HG02973 (cell line): Measurements from ENCODE around the gene STARD13.

Source experiments
- ATAC-seq: cut with Tn5 transposase; IDR thresholded peaks from one replicate; pipeline ENCODE4 v1.9.1; 2021; ENCODE audit warnings: moderate library complexity; ENCODE audit not compliant: unreplicated experiment

Gene STARD13

DNA sequence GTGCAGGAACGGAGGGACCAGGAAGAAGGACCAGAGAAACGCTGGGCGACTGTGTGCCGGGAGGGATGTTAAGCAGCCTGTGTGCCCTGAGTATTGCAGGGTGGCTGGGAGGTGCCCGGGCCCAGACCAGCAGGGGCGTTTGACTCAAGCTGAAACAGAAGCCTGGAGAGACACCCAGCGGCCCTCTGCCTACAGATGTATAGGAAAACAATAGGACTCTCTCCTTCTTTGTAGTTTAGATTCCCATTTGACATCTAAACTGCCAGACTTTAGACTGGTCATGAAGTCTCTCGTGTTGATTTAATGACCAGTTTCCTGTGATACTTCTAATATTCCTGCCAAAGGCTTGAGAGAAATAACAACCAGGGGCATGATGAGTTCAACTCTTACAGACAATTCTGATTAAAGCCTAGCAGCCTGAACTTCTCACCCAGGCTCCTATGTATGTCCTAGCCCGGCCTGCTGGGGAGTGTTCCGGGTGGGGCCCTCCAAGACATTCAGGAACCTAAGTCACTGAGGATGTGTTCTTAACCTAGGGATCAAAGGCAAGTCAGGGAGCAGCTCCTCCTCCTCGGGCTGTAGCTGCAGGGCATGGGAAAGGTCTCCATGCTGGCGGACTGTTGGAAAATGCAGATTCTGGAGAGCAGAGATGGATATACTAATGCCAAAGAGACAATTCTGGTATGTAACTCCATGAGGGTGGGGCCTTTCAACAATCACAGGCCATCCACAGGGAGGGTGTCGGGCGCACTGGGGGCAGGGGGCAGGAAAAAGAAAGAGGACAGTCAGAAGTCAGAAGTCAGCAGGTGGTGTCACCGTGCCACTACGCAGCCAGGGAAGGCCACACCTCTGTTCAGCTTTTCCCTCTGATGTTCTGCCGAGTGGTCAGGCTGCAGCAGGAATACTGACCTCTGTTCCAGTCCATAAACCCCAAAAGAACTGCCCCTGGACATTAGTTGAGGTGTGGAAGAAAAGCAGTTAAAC lies 131.8 kb downstream of the STARD13 start:
- ATAC-seq = no peak

DNA sequence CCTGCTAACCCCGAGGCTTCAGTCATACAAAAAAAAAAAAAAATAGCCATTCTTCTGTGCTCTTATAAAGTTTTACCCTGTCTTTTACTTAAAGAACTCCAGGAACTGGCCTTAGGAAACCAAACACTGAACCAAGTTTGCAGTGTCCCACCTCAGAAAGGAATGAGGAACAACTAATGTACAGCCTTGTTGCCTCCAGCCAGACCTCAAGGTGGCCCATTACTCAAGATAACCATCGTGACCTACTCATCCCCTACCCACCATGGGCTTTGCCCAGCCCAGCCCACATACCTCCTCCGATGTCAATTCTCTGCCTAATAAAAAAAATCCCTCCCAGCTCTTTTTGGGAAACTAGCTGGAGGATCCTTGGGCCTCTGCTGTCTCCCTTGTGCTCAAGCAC lies 133.2 kb downstream of the STARD13 start:
- ATAC-seq = no peak

DNA sequence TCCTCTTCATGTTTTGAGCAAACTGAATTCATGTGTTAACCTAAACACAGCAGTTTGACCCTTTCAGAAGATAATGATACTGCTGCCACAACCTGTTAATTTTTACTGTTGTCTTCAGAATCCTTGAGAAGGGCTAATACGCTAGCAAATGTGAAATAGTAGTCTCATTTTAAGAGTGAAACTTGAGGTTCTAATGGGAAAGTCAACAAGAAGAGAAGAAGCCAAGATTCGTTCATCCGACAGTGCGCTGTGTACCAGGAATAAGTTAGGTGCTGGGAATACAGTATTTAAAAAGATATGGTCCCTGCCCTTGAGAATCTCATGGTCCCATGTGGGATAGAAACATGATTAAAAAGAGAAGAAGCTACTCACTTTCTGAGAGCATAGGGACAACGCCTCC lies 134.9 kb downstream of the STARD13 start:
- ATAC-seq = no peak

DNA sequence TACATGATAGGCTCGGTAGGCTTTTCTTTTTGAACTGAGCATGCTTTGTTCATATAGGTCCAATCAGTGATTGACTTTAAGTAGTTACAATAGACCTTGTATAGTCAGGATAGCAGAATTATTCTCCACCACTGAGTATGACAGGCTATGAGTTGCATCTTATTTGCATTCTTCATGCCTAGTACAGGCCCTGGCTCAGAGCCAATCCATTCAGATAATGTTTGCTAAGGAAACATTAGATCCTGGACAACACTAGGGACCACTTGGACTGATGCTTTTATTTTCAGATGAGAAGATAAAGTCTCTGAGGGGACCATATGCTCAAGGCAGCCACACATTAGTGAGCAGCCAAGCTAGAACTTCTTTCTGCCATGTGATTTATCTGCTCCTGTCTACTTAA lies 135.4 kb downstream of the STARD13 start:
- ATAC-seq = no peak

DNA sequence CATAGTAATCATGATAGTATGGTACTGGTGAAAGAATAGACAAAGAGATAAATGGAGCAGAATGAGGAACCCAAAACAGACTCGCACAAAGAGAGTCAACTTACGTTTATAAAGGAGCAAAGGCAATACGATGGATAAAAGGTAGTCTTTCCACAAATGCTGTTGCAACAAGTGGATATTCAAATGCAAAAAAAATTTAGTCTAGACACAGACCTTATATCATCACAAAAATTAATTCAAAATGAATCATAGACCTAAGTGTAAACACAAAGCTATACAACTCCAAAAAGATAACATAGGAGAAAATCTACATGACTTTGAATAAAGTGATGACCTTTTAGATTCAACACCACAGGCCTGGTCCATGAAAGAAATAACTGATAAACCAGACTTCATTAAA lies 137.7 kb downstream of the STARD13 start:
- no peak for ATAC-seq

DNA sequence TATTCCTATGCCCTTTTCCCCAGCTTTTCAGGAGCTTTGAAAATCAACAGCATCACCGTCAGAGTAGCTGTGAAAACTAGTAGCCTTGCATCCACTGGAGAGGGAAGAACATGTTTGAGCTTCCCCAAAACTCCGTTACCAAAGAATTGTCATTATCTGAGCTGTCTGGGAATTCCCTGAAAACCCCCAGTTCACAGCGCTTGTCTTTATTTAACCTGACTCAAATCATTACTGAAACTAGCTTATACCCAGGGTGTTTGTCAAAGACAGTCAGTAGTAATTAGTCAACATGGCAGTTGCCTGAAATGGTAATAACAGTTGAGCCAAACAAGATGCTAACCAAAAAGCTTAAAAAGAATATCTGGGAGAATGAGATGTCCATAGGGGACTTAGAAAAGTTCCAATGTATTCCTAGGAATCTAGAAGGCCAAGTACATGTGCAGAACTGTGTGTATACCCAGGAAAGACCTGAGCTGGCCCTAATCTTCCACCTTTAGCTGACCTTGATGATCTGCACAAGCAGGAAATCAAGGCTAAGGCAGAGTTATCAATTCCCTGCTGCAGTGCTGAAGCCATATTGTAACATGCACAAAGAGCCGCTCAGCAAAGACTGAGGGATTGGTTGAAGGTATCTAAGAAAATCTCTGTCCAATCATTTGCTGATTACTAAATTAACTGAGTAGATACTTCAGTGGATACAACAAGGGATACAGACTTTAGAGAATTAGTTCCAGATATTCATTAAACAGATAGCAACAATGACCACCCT lies 138.5 kb downstream of the STARD13 start:
- peak; percentile 92 for ATAC-seq

DNA sequence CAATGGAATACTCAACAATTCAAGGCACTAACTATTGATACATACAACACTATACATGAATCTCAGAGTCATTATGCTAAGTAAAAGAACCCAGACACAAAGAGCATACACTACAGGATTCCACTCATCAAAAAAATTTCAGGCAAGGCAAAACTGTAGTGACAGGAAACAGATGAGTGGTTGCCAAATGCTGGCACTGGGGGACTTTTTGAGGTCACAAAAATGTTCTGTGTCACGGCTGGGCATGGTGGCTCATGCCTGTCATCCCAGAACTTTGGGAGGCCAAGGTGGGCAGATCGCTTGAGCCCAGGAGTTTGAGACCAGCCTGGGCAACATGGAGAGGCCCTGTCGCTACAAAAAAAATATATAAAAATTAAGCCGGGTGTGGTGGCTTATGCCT lies 139.9 kb downstream of the STARD13 start:
- ATAC-seq = no peak

DNA sequence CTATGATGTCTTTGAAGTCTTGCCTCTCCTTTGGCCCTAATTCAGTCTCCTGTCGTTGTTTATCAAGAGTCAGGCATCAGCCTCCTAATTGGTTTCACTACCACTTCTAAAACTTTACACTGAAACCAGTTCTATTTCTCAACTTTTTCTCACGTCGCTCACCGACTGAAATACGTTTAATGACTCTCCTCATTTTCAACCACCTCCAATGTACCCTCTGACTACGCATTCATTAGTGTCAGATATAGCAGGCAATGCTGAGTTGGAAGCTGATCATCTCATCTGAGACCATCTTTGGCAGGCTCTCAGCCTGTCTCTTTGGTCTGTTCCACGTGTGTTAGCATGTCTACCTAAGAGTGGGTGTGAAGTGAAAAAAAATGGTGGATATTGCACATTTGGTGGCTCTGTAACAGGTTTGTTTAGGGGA lies 141.2 kb downstream of the STARD13 start:
- no peak for ATAC-seq

DNA sequence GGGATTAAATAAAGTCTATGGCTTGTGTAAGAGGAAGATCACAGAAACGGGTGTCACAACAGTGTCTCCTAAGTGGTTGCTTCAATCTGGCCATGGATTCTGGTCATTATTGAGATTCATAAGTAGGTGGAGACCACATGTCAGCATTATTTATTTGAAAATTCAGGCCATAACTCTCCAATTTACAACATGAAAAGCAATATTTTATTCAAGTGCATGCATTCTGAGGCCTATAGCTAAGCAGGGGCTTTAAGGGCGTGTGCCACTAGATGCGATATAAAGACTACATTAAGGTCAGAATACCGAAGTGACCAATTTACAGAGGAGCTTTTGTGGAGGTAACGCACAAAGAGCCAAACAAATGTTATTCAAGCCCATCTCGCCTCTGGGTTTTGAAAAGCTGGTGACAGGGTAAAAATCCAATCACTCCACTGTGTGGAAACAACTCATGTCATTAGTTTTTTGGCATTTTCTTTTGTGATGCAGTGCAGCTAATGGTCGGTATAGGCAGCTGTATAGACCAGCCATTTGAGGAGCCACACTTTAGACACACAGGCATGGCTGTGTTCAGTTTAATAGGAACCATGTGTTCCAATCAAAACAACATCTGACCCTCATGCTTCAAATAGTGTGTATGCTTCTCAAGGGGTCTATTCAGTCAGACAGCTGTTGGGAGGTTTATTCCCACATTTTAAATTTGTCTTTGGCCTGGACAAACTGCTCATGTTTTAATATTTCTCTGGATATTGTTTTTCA lies 145.6 kb downstream of the STARD13 start:
- no peak for ATAC-seq

DNA sequence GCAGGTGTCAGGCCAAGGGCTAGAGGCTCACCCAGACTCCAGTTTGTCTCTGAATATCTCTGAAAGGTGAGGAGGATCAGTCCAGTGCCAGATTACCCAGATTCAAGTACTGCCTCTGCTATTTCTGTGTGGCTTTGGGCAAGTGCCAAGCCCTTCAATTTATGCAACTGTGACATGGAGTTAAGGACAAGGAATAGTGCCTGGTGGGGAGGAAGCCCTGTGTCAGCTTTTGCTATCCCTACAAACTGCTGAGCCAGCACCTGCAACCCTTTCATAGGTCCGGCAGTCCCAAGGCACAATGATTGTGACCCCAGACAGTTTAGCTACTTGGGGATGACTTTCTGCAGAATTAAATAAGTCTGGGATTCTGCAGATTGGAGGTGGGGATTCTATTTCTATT lies 146.4 kb downstream of the STARD13 start:
- ATAC-seq = no peak

DNA sequence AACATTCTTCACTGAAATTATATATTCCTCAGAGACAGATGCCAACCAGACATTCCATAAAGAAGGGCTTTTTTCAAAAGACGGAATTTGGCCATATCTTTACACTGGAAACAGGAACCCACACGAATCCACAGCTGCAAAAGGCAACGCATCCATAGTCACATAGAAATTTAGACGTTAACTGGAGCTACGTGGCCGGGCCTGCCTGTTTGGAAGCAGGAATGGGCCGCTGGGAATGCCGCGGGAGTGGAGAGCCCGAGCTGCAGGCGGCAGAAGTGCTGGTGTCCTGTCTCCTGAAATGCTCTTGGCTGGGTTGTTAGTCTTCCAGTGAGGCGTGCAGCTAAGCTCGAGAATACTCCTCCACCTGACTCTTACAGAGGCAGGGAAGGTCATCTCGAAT lies 147.1 kb downstream of the STARD13 start:
- no peak for ATAC-seq

DNA sequence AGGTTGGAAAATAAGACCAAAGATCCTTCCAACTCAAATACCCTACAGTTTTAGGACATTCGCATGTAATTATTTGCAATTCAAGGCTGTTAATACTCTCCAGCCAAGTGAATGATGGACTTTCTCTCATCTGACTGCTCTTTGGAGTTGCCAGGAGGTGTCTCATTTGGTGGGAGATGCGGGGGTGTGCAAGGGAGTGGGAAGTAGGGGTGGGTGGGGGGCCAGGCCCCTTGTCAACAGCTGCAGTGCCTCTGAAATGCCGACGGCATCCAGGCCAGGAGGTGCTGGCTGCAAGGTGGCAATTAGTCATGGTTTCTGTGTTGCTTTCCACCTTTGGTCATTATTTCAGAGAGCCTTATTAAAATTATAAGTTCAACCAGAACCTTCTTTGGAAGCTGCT lies 147.8 kb downstream of the STARD13 start:
- ATAC-seq = no peak

DNA sequence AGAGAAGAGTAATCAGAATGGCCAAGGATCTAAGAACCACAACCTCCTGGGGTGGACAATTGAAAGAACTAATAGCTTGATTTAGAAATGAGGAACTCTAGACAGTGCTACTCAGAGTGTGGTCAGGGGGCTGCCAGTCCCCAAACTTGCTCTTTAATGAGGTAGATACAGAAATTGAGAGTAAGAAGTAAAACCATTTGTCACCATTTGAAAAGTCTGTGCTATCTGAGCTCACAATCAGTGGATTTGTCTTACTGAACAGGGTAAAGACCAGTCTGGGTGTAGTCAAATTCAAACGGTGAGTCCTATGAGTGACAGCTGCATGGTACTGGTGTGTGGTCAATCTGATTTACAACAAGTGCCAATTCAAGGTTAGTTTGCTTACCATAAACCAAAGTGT lies 150.5 kb downstream of the STARD13 start:
- no peak for ATAC-seq

DNA sequence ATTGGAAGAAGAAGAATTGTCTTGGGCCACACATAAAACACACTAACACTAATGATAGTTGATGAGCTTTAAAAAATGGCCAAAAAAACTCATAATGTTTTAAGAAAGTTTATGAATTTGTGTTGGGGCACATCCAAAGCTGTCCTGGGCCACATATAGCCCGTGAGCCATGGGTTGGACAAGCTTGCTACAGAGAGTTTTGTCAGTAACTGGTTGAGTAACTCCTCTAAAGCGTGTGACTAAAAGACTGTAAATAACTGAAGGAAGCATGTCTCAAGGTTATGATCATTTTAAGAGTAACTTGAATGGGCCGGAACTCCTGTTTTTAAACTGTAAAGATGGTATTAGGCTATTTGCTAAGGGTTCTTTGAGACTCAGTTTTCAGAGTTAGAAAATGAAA lies 151.3 kb downstream of the STARD13 start:
- no peak for ATAC-seq

DNA sequence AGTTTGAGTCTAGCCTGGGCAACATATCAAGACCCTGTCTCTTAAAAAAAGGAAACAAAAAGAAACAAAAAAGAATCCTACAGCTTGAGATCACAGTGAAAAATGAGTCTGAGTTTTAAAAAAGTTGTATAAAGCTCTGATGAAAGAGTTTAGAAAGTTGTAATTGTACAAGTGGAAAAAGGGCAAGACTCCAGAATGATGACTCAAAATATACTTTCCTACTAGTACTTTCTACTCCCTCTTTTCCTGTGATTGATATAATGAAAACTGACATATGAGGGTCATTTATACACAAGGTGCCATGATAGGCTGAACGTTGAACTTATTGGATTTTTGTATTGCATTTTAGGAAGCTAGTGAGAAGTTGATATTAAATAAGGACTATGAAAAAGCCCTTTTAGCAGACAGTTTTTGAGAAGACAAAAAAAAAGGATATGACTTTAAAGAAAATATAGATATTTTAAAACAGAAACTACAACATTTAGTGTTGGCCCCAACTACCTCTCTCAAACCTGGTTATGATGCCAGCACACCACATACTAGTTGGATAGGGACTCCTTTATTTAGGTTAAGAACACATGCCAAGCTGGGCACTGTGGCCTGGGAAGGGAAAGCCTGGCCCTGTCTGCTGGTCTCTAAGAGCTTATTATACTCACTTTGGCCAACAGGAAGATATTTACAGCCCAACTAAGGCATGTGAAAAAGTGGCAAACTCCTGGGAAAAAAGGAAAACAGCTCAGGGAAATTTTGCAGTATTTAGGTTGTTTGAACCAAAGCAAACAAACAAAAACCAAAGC lies 152.7 kb downstream of the STARD13 start:
- no peak for ATAC-seq

DNA sequence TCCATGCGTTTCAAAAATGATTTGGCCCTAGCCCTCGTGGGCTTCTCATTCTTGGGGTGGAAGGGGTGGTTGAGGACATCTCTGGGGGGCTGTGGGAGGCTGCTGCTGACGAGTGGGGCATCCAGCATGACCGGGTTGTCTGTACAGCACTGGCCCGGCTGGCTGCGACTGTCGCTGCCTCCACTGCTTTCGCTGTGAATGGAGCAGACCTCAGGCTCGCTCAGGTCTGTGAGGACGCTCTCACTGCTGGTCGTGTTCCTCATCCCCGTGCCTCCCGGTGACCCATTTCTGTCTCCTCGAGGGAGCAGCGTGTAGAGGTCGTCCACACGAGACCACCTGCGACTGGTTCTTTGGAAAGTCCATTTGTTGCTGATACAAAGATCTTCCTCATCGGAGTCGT lies 155.7 kb downstream of the STARD13 start:
- no peak for ATAC-seq

DNA sequence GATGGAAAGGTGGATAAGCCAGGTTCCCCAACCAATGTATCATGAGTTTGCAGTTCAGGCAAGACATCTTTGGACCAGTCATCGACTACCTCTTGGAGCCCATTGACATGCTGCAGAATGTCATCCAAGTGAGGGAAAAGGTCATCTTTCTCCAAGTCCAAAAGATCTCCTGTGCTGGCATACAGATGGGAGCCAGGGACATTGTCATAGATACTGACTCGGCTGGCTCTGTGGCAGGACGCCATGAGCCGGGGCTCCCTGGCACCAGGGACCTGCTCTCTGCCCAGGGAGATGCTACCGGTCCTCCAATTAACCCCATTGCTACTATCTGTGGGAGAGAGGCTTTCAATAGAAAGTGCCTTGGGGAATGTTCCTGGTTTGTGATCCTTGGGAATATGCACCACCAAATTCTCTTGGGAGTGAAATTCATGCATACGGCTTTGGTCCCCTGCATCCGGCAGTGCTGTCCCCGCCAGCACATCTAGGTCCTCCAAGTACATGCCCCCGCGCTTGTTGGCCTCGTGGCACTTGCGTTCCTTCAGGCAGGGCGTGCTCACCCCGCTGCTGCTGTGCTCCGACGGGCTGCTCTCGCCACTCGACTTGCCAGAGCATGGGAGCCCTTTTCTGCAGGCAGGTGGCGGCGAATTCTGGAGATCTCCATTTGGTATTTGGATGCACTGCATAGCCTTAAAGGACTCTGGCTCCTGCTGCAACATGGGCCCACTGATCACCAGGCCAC lies 156.3 kb downstream of the STARD13 start:
- no peak for ATAC-seq

DNA sequence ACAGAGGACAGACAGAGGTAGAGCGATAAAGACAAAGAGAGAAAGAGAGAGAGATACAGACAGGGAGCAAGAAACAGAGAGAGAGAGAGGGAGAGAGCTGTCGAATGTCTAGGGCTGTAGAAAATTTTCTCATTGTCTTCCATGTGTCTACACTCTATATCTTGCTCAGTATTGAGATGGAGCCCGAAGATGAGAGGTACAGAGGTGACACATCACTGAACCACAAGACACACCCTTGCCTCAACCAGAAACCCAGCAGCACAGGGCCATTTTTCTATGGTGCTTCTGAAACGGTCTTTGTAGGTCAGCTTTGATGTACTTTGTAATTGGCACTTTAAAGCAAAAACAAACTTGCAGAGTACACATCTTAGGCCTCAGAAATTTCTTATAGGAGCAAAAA lies 157.4 kb downstream of the STARD13 start:
- ATAC-seq = no peak

DNA sequence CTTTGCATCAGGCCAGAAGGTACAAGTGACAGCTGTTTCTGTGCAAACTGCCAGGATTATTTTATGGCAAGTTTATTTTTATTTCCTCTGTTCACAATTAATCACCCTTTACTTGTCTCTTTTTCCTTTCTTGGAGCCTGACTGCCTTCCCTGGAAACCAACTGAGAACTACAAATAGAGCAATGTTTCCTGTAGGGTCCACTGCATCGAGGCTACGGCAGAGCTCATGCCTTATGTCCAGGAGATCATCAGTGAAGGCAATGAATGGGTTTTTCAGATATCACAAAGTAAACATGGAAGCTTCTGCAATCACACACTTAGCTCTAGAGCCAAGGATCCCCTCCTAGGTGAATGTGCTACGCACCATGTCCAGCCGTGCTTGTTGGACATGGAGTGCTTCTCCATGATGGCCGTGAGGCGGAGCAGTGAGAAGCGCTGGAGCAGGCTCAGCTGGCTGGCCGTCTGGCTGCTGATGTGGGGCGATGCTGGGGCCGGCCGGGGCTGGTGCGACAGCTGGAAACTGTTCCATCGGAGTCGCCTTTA lies 158.5 kb downstream of the STARD13 start:
- ATAC-seq = no peak
